GM23248 (cell line): ENCODE results near the gene JUP.

Experiments
- EZH2 ChIP-seq: fragments of 200-600 bp; sonication (generic); IDR thresholded peaks from 2 replicates; pipeline ENCODE4 v1.6.1; 2018; ENCODE audit warnings: antibody characterized with exemption, mild to moderate bottlenecking; ENCODE audit not compliant: insufficient read depth, poor library complexity, severe bottlenecking
- EZH2phosphoT487 ChIP-seq: fragments of 200-600 bp; sonication (generic); IDR thresholded peaks from 2 replicates; pipeline ENCODE4 v1.6.1; 2018; ENCODE audit warnings: antibody characterized with exemption, moderate library complexity, mild to moderate bottlenecking, low read depth; ENCODE audit not compliant: insufficient read depth

GRCh38 chr17:41717408-41718286 lies 68.9 kb downstream of the JUP start:
- TF ChIP-seq EZH2 (no peak), EZH2phosphoT487 (no peak)
